Measurements from ENCODE around the gene CORO6.

DNA sequence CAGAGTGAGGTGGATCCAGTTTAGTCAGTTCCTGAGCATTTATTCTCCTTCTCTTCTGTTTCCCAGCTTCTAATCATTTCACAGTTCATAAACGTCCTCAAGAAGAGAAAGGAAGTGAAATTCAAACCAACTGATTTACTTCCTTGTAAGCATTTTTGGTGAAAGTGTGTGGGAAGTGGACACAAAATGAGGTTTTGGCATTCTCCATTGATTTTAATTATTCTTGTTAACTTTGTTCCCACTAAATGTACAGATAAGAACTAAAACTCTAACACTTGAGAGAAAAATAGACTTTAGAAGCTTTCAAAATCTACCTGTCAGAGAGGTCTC, 42.7 kb upstream of the CORO6 start:
- TF ChIP-seq POLR2A (IDR thresholded peaks at IDR 0.05; ENCODE audit: low read depth, low read length) (no peak), POLR2AphosphoS5 (IDR thresholded peaks at IDR 0.05; ENCODE audit: low read depth, low read length) (no peak)
